DMS53 treated with DMSO at 0.1 percent for 48 hours (cell line): ENCODE measurements around the gene SEPHS1.
"Not testable (repeated sequence)": the region's sequence is repeated elsewhere in the genome, so short reads cannot be mapped to it uniquely, and the experiment has no call there.

ENCODE experiments used
- DNase-seq: peaks from one replicate; lab custom pipeline; 2025; ENCODE audit not compliant: unreplicated experiment; lab: John Stamatoyannopoulos, UW

SEPHS1 gene

DNA sequence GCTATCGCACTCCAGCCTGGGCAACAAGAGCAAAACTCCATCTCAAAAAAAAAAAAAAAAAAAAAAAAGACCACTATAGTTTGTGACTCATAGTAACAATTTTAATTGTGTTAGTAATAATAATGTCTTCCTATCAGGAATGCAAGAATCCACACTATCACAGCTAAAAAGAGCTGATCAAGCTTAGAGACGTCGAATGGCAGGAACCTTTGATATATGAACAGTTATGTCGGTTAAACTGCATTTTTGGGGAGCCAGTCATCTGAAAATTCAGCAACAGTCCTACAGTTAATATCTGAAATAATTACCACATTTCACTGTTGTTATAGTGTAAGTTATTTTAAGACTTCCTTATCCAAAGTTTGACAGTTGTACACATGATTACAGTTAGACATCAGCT is 57.0 kb downstream of the SEPHS1 start:
- no peak for DNase-seq

- DNase-seq = no peak
Measured at GRCh38 chr10:13284050-13284449, 64.0 kb downstream of the SEPHS1 start.

- DNase-seq = not testable (repeated sequence)
Measured at GRCh38 chr10:13282348-13282747, 65.7 kb downstream of the SEPHS1 start.

GRCh38 chr10:13276749-13277365 is 71.2 kb downstream of the SEPHS1 start:
- DNase-seq = no peak

- not testable (repeated sequence) for DNase-seq
Measured at GRCh38 chr10:13276146-13276545, 71.9 kb downstream of the SEPHS1 start.

- DNase-seq = peak; percentile 65
Measured at GRCh38 chr10:13272164-13272571, 75.9 kb downstream of the SEPHS1 start.

DNA sequence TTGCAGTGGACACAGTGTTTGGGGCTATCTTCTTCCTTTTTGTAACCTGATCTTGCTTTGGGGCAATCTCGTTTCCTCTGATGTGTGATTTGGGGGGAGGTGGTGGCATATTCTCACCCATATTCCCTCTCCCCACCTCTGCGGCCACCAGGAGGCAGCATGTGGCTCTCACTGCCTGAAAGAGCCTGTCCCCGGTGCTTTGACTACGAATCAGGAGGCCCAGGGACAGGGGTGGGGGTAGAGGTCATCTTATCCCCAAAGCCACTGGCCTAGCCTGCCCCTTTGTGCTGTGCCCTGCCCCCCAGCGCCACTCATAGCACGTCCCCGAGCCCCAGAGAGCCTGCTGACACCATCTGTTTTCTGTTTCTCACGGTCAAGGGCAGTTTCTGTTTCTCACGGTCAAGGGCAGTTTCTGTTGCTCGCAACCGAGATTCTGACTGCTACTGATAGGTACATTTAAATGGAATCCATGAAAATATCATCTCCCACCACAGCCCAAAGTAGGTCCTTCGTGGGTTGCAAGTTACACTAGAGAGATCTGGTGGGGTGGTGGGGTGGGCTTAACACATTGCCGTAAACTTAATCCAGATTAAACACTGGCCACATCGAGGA is 76.4 kb downstream of the SEPHS1 start:
- DNase-seq = peak; percentile 73

DNA sequence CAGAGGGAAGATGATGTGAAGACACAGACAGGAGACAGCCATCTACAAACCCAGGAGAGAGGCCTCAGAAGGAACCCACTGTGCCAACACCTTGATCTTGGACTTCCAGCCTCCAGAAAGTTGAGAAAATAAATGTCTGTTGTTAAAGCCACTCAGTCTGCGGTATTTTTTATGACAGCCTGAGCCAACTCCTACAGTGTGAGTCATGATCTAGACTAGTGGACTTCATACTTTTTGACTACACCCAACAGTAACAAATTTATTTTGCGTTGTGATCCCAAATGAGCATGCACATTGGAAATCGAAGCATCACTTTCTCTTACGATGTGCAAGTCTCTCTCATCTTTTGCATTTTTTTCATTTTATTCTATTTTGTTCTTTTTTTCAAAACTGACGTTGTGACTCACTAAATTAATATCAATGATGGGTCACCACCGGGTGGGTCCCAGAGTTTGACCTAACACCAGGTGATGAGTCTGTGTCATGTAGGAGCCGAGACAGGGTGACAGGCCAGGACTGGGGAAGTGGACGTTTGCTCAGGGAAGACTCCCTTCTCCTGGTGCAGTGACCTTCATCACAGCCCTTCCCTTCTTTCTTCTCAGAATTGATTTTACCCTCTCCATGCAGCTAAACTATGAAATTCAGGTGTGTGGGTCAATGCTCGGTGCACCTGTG is 77.1 kb downstream of the SEPHS1 start:
- no peak for DNase-seq

- DNase-seq = no peak
Measured at GRCh38 chr10:13268841-13269240, 79.3 kb downstream of the SEPHS1 start.

DNA sequence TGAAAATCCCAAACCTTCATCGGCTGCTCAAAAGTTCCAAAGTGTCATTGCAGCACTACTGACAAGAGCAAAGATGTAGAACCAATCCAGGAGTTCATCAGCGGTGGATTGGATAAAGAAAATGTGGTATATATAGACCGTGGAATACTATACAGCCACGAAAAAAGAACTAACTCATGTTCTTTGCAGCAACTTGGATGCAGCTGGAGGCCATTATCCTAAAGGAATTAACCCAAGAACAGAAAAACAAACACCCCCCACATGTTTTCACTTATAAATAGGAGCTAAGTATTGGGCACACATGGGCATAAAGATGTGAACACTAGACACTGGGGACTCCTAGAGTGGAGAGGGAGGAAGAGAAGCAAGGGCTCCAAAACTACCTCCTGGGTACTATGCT is 79.8 kb downstream of the SEPHS1 start:
- no peak for DNase-seq
